22Rv1 (cell line): ENCODE results near the gene PDK3.

Experiments
- ZFX ChIP-seq: fragments of 450-650 bp; IDR thresholded peaks from 2 replicates; pipeline ENCODE4 v1.6.1; 2017; ENCODE audit warnings: antibody characterized with exemption, borderline replicate concordance
- TF ChIP-seq, protein P1 (sequence below): fragments of 450-650 bp; IDR thresholded peaks from 2 replicates; pipeline ENCODE4 v1.5.1; 2017; ENCODE audit warnings: mild to moderate bottlenecking

DNA sequence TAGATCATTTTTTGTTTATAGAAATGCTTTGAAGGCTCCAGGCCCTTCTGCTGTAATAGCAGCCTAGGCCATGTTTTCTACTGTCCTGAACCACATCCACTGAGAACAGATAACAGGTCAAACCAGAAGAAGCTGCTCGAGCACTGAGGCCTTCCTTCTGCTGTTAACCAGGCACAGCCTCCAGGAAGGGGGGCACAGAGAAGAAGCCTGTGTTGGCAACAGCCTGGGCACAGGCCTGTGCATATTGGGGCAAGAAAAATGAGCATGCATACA lies 37.4 kb upstream of the PDK3 start:
- TF ChIP-seq, protein P1, sequence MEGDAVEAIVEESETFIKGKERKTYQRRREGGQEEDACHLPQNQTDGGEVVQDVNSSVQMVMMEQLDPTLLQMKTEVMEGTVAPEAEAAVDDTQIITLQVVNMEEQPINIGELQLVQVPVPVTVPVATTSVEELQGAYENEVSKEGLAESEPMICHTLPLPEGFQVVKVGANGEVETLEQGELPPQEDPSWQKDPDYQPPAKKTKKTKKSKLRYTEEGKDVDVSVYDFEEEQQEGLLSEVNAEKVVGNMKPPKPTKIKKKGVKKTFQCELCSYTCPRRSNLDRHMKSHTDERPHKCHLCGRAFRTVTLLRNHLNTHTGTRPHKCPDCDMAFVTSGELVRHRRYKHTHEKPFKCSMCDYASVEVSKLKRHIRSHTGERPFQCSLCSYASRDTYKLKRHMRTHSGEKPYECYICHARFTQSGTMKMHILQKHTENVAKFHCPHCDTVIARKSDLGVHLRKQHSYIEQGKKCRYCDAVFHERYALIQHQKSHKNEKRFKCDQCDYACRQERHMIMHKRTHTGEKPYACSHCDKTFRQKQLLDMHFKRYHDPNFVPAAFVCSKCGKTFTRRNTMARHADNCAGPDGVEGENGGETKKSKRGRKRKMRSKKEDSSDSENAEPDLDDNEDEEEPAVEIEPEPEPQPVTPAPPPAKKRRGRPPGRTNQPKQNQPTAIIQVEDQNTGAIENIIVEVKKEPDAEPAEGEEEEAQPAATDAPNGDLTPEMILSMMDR, result no peak
- no peak for TF ChIP-seq ZFX
